Sigmoid colon (tissue), 7 donors: ENCODE results near the gene ZCCHC24. TPM values are rescaled to one million over a fixed set of nuclear protein-coding genes. Genes with fewer than 3 reads are reported as not detected.

Experiments
- DNase-seq: peaks from one replicate; pipeline ENCODE4 v3.0.0-alpha.2; 2019
- H3K27ac ChIP-seq, 4 donors: fragments of 200-600 bp; sonication (generic); one replicate each; pipeline ENCODE4 v1.5.1; 2016 to 2019; ENCODE audit warnings: mild to moderate bottlenecking in 1 of 4
- H3K27me3 ChIP-seq, 3 donors: fragments of 200-600 bp; sonication (generic); one replicate each; pipeline ENCODE4 v1.5.1; 2019; ENCODE audit warnings: mild to moderate bottlenecking in 1 of 3
- H3K36me3 ChIP-seq, 4 donors: fragments of 200-600 bp; sonication (generic); one replicate each; pipeline ENCODE4 v1.5.1; 2016 to 2019
- H3K4me1 ChIP-seq, 4 donors: fragments of 200-600 bp; sonication (generic); one replicate each; pipeline ENCODE4 v1.5.1; 2017 to 2019
- H3K4me3 ChIP-seq, 4 donors: fragments of 200-600 bp; sonication (generic); one replicate each; pipeline ENCODE4 v1.5.1; 2017 to 2019; ENCODE audit warnings: mild to moderate bottlenecking in 2 of 4, moderate library complexity in 1 of 4
- H3K9me3 ChIP-seq, 4 donors: fragments of 200-600 bp in 3 of 4; sonication (generic) in 3 of 4; one replicate each; pipeline versions ENCODE4 v1.5.1 to v1.6.1; 2013 to 2019
- EP300 ChIP-seq, 4 donors: sonication (generic); formaldehyde crosslinking; IDR thresholded peaks; one replicate each; pipeline ENCODE4 v1.6.1; 2017; ENCODE audit warnings: antibody characterized with exemption in 4 of 4
- POLR2A ChIP-seq, 2 donors: fragments of 450-650 bp; IDR thresholded peaks; one replicate each; pipeline ENCODE4 v1.6.1; 2016; ENCODE audit warnings: antibody characterized with exemption in 2 of 2, mild to moderate bottlenecking in 2 of 2, moderate library complexity in 2 of 2
- POLR2AphosphoS5 ChIP-seq, 4 donors: sonication (generic); formaldehyde crosslinking; IDR thresholded peaks; one replicate each; pipeline ENCODE4 v1.6.1; 2017; ENCODE audit warnings: antibody characterized with exemption in 4 of 4
- WGBS, 2 donors: extraction: QIAGEN DNeasy Blood & Tissue Kit; methylation state at CpG; one replicate each; pipeline ENCODE4 v1.1.7; 2013; 5-methylcytosine and 5-hydroxymethylcytosine counted together
- intact Hi-C: fragments of 100-400 bp; cut with DNase I; formaldehyde crosslinking; loops from one replicate; pipeline ENCODE4 v1.15.1; 2023
- polyA plus RNA-seq, 3 donors: library from polyadenylated mRNA; stranded (reverse); fragments of 200-250 nt; gene quantifications; one replicate each; pipeline ENCODE4 v1.2.3, GENCODE V29; 2013
- total RNA-seq, 4 donors: library from RNA; depleted of rRNA; stranded (reverse); fragments of >200 nt; gene quantifications; one replicate each; pipeline ENCODE4 v1.1.0, GENCODE V29; 2016
- TF ChIP-seq, protein P1 (sequence below), 4 experiments: fragments of 450-650 bp in 3 of 4; fragments of 200-600 bp in 1 of 4; IDR thresholded peaks; one replicate each; pipeline ENCODE4 v1.5.1; 2016 to 2019; ENCODE audit warnings: antibody characterized with exemption in 4 of 4, mild to moderate bottlenecking in 3 of 4, moderate library complexity in 2 of 4
- donor health status: healthy with polysubstance abuse.
- donor health status: Bipolar disorder and iron deficiency.
- donor health status: healthy.

The ZCCHC24 gene
- total and polyA plus RNA-seq, 7 donors, result 7.6 to 141 (median 82.6) TPM

DNA sequence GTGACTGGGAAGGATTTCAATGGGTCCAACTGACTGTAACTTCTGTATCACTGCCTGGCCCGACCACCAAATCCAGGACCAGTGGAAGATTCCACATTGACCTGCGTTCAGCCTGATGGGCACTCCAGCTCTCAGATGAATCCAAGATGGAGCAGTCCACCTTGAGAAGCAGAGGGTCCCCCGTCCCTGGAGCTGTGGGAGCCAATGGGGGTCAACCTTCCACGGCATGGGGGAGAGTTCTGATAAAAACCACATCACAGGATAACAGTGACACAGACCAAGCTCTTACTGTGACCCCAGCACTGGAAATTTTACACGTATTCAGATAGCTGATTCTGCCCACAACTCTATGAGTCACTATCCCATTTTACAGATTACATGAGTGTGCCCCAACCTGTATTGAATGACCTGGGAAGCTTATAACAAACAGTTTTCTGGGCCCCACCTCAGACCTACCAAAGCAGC, 11.2 kb downstream of the ZCCHC24 start:
- H3K36me3 ChIP-seq, result peaks cover 0 to 39% (median 6%) of the 10 kb centered on the region in 4 donors
- H3K4me3 ChIP-seq, result no peak overlapping the region
- H3K4me1 ChIP-seq, result peaks cover 0 to 100% (median 98%) of the 10 kb centered on the region in 4 donors
- 78 to 85% methylated on average over 5 of the region's 5 CpGs for WGBS, 2 donors
- no peaks in the 10 kb centered on the region for H3K27me3 ChIP-seq
- TF ChIP-seq EP300 (IDR thresholded peaks at IDR 0.05), result no peak
- TF ChIP-seq POLR2AphosphoS5 (IDR thresholded peaks at IDR 0.05), result no peak
- TF ChIP-seq, protein P1, sequence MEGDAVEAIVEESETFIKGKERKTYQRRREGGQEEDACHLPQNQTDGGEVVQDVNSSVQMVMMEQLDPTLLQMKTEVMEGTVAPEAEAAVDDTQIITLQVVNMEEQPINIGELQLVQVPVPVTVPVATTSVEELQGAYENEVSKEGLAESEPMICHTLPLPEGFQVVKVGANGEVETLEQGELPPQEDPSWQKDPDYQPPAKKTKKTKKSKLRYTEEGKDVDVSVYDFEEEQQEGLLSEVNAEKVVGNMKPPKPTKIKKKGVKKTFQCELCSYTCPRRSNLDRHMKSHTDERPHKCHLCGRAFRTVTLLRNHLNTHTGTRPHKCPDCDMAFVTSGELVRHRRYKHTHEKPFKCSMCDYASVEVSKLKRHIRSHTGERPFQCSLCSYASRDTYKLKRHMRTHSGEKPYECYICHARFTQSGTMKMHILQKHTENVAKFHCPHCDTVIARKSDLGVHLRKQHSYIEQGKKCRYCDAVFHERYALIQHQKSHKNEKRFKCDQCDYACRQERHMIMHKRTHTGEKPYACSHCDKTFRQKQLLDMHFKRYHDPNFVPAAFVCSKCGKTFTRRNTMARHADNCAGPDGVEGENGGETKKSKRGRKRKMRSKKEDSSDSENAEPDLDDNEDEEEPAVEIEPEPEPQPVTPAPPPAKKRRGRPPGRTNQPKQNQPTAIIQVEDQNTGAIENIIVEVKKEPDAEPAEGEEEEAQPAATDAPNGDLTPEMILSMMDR (IDR thresholded peaks at IDR 0.05), result no peak
- TF ChIP-seq POLR2A (IDR thresholded peaks at IDR 0.05), result no peak
- no peaks in the 10 kb centered on the region for H3K9me3 ChIP-seq
- H3K27ac ChIP-seq, result peak overlapping the region in 3 of 4 donors; percentile 98 to 100 (median 99)
- no peak for DNase-seq
- intact Hi-C loops, result no loop called here

DNA sequence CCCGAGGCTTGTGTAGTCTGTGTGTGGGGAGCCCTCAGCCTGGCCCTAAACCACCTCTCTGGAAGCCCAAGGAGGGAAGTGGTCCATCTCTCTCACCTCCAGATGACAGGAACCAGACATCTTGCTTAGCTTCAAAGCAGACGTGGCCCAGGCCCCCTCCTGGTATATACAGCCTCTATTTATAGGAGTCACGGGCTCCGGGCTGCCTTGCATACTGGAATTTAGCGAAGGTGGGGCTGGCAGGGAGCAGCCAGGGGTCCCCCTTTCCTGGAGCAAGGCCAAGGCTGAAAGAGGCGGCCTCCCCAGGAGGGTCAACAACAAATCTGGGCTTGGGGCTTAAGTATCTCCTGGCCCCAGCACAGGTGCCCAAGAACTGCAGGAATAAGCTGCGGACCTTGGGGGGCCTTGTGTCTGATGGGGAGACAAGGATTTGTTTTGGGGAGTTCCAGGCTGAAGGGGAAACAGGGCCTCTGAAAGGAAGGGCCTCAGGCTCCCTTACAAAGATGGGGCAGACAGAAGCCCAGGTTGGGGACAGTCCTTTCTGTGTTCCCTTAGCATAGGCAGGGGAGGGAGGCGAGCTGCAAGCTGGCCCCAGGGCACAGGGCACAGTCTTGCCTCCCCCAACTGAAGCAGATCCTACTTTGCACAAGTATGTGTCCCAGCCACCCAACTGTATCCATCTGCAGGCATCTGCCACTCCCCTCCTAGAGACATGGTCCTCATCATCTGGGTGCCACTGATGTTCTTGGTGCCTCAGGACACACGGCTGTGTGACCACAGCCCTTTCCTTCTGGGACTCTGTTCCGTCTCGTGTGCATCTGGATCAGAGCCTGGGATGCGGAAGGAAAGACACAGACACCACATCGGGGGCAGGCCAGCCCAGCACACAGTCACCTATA, 11.9 kb downstream of the ZCCHC24 start:
- WGBS, 2 donors, result 78 to 87% methylated on average over 13 of the region's 13 CpGs
- H3K4me3 ChIP-seq, result no peak overlapping the region
- intact Hi-C loops, result no loop called here
- H3K9me3 ChIP-seq, result no peaks in the 10 kb centered on the region
- TF ChIP-seq, protein P1 (IDR thresholded peaks at IDR 0.05), result no peak
- TF ChIP-seq POLR2A (IDR thresholded peaks at IDR 0.05) (no peak), EP300 (IDR thresholded peaks at IDR 0.05) (peak in 3 of 4 donors; percentile 97 to 98 (median 97)), POLR2AphosphoS5 (IDR thresholded peaks at IDR 0.05) (peak; percentile 93 to 98 (median 98))
- peak; percentile 94 for DNase-seq
- peaks cover 0 to 46% (median 6%) of the 10 kb centered on the region in 4 donors for H3K36me3 ChIP-seq
- no peaks in the 10 kb centered on the region for H3K27me3 ChIP-seq
- H3K27ac ChIP-seq, result peak overlapping the region in 3 of 4 donors; percentile 98 to 100 (median 99)
- peaks cover 0 to 98% (median 91%) of the 10 kb centered on the region in 4 donors for H3K4me1 ChIP-seq

DNA sequence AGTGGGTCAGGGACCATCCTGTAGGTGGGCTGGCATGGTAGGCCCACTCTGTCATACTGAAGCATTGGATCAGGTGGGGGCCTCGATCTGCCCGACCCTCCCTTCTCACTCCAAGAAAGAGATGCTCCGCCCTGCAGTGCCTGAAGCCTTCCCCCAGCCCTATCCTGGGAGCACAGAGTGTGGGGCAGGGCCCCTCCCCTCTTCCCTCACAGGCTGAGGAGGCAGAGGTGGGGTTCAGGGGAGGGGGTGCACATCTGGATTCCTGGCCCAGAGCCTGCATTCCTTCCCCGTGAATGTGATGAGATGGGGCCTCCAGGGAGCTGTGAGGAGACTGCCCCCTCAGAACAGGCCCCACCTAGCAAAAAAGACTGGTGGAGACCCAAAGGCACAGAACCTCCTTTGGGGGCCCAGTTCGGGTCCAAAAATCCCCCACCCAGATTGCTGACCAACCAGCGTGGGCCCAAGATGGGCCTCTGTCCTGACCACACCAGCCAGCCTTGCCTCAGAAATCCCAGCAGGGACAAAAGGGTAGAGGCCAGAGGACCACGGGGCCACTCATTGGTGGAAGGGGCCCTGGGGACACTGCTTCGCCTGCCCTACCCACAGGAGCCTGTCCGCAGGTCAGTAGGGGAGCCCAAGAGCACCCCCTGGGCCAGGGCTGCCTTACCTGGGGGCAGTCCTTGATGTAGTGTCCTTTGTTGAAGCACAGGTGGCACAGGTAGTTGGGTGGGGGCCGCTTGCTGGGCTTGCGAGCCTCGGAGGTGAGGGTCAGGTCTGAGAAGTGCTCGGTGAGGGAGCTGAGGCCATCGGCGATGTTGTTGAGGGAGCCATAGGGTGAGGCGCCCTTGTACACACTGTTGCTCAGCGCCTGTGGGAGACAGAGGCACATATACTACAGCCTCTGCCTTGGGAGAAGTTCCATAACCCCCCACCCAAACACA, 13.3 kb downstream of the ZCCHC24 start:
- no peaks in the 10 kb centered on the region for H3K9me3 ChIP-seq
- peaks cover 0 to 49% (median 8%) of the 10 kb centered on the region in 4 donors for H3K36me3 ChIP-seq
- peak overlapping the region in 3 of 4 donors; percentile 98 to 100 (median 99) for H3K27ac ChIP-seq
- peaks cover 0 to 87% (median 78%) of the 10 kb centered on the region in 4 donors for H3K4me1 ChIP-seq
- H3K27me3 ChIP-seq, result no peaks in the 10 kb centered on the region
- H3K4me3 ChIP-seq, result no peak overlapping the region
- DNase-seq, result peak; percentile 85
- TF ChIP-seq, protein P1 (IDR thresholded peaks at IDR 0.05), result no peak
- no peak for TF ChIP-seq POLR2A (IDR thresholded peaks at IDR 0.05)
- TF ChIP-seq EP300 (IDR thresholded peaks at IDR 0.05), result no peak
- TF ChIP-seq POLR2AphosphoS5 (IDR thresholded peaks at IDR 0.05), result no peak
- intact Hi-C loops, result no loop called here
- 84 to 85% methylated on average over 17 of the region's 17 CpGs for WGBS, 2 donors

DNA sequence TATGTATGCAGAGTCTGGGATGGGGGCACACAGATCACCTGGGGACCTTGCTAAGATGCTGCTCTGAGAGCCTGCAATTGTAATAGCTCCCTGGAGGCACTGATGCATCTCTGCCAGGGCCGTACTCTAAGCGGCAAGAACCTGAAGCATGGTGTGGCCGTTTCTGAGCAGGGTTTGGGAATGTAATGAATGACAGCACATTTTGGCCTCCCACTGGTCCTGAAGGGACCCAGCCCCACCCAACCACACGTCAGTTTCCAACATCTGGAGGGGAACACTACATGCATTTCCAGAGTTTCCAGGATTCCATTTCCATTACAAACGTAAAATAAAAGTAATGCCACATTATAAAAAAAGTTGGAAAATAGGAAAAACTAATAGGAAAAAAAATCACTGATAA, 14.0 kb downstream of the ZCCHC24 start:
- no peaks in the 10 kb centered on the region for H3K27me3 ChIP-seq
- H3K36me3 ChIP-seq, result peaks cover 0 to 46% (median 8%) of the 10 kb centered on the region in 4 donors
- no peak for TF ChIP-seq POLR2A (IDR thresholded peaks at IDR 0.05)
- TF ChIP-seq, protein P1 (IDR thresholded peaks at IDR 0.05), result no peak
- DNase-seq, result peak; percentile 57
- no peaks in the 10 kb centered on the region for H3K9me3 ChIP-seq
- WGBS, 2 donors, result 72 to 77% methylated on average over 5 of the region's 5 CpGs
- H3K4me1 ChIP-seq, result peaks cover 0 to 80% (median 73%) of the 10 kb centered on the region in 4 donors
- peak overlapping the region in 3 of 4 donors; percentile 98 to 100 (median 99) for H3K27ac ChIP-seq
- H3K4me3 ChIP-seq, result no peak overlapping the region
- intact Hi-C loops, result no loop called here
